ENCODE results near the gene ATG9B.

The ATG9B gene

DNA sequence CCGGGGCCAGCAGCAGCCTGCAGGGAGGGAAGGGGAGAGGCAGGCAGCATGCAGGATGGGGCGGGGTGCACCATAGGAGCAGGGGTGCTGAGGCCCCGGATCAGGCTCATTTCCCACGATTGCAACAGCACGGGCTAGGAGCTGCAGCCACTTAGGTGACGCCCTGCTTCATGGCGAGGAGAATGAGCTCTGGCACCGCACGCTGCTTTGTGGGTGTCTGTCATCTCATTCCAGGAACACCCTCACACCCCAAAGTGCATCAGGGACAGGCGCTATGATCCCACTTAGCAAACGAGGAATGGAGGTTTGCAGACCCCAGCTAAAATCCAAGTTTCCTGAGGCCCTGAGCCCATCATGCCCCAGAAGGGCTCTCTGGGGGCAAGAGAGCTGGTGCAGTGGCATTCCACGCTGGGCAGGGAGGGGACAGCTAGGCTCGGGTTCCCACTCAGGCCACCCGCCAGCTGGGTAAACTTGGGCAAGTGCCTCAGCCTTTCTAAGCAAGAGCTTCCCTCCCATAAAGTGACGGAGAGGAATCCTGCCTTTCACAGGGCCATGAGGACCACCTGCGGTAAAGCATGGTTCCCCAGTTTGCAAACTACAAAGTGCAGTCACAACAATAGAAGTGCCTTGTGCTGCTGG is 55.4 kb downstream of the ATG9B start:
- peak overlapping the region in 1 of 2 donors; percentile 49 for H3K4me3 ChIP-seq (ENCODE audit: low read length in 2 of 2)
- no peaks in the 10 kb centered on the region for H3K36me3 ChIP-seq (ENCODE audit: control insufficient read depth in 2 of 2, insufficient read depth in 2 of 2, low read length in 2 of 2)
- no peaks in the 10 kb centered on the region for H3K27me3 ChIP-seq (ENCODE audit: control insufficient read depth in 1 of 2, insufficient read depth in 2 of 2, low read length in 2 of 2)
- H3K9ac ChIP-seq (ENCODE audit: low read length in 2 of 2), result peak overlapping the region in 1 of 2 donors; percentile 29
- no peaks in the 10 kb centered on the region for H3K9me3 ChIP-seq (ENCODE audit: control insufficient read depth in 2 of 2, low read length in 2 of 2)
- H3K27ac ChIP-seq (ENCODE audit: low read length), result peak overlapping the region; percentile 90
- peaks cover 93% of the 10 kb centered on the region for H3K4me1 ChIP-seq (ENCODE audit: control insufficient read depth, insufficient read depth, low read length)

DNA sequence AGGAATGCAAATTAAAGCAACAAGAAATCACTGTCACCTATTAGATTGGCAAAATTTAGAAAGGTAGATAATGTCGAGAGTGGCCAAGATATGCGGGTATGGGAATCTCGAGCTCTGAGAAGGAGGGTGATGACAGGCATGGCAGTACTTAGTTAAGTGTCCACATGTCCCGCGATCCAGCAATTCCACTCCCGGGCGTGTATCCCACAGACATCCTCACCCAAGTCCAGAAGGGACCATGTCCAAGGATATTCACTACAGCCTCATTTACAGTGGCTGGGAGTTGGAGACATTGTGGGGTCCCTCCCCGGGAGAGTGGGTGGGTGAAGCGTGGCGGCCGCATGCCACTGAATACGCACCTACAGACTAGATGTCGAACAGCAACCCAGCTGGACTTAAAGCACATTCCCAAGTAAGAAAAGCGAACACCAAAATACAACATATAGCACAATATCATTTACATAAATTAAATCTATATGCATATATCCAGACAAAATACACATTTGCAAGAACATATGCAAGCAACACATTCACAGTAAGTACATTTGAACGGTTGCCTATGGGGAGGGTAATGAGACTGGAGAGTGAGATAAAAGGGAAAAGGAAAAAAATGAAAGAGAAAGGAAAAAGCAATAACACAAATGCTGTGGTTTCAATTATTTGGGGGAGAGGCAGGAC is 56.1 kb downstream of the ATG9B start:
- peaks cover 92% of the 10 kb centered on the region for H3K4me1 ChIP-seq (ENCODE audit: control insufficient read depth, insufficient read depth, low read length)
- H3K36me3 ChIP-seq (ENCODE audit: control insufficient read depth in 2 of 2, insufficient read depth in 2 of 2, low read length in 2 of 2), result no peaks in the 10 kb centered on the region
- H3K27me3 ChIP-seq (ENCODE audit: control insufficient read depth in 1 of 2, insufficient read depth in 2 of 2, low read length in 2 of 2), result no peaks in the 10 kb centered on the region
- peak overlapping the region; percentile 90 for H3K27ac ChIP-seq (ENCODE audit: low read length)
- no peaks in the 10 kb centered on the region for H3K9me3 ChIP-seq (ENCODE audit: control insufficient read depth in 2 of 2, low read length in 2 of 2)
- peak overlapping the region in 1 of 2 donors; percentile 49 for H3K4me3 ChIP-seq (ENCODE audit: low read length in 2 of 2)
- H3K9ac ChIP-seq (ENCODE audit: low read length in 2 of 2), result no peak overlapping the region

GRCh38 chr7:150967349-150967748 is 56.9 kb downstream of the ATG9B start:
- H3K4me3 ChIP-seq (ENCODE audit: low read length in 2 of 2), result peak overlapping the region in 1 of 2 donors; percentile 5
- H3K4me1 ChIP-seq (ENCODE audit: control insufficient read depth, insufficient read depth, low read length), result peaks cover 92% of the 10 kb centered on the region
- H3K27ac ChIP-seq (ENCODE audit: low read length), result peak overlapping the region; percentile 90
- no peaks in the 10 kb centered on the region for H3K27me3 ChIP-seq (ENCODE audit: control insufficient read depth in 1 of 2, insufficient read depth in 2 of 2, low read length in 2 of 2)
- no peaks in the 10 kb centered on the region for H3K9me3 ChIP-seq (ENCODE audit: control insufficient read depth in 2 of 2, low read length in 2 of 2)
- no peak overlapping the region for H3K9ac ChIP-seq (ENCODE audit: low read length in 2 of 2)
- no peaks in the 10 kb centered on the region for H3K36me3 ChIP-seq (ENCODE audit: control insufficient read depth in 2 of 2, insufficient read depth in 2 of 2, low read length in 2 of 2)

DNA sequence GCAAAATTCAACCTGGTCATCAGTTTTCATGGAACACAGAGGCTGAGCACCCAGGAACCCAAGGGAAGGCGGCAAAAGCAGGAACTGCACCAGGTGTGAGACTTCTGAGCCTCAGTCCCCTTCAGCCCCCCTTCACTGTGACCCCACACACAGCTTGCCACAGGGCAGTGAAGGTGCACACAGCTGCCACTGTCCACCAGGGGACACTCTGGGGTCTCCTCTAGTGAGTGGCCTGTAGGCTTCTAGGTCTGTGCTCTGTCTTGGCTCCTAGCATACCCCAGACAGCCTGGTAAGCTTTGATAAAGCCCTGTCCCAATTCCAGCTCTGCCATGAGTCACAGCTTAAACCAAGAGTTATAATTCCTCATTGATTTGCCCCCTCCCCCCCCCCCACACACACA is 58.3 kb downstream of the ATG9B start:
- Histone ChIP-seq H3K27ac (ENCODE audit: low read length) (peak overlapping the region; percentile 97), H3K4me1 (ENCODE audit: control insufficient read depth, insufficient read depth, low read length) (peaks cover 91% of the 10 kb centered on the region), H3K9ac (ENCODE audit: low read length in 2 of 2) (no peak overlapping the region), H3K27me3 (ENCODE audit: control insufficient read depth in 1 of 2, insufficient read depth in 2 of 2, low read length in 2 of 2) (no peaks in the 10 kb centered on the region), H3K4me3 (ENCODE audit: low read length in 2 of 2) (no peak overlapping the region), H3K36me3 (ENCODE audit: control insufficient read depth in 2 of 2, insufficient read depth in 2 of 2, low read length in 2 of 2) (no peaks in the 10 kb centered on the region), H3K9me3 (ENCODE audit: control insufficient read depth in 2 of 2, low read length in 2 of 2) (no peaks in the 10 kb centered on the region)

- H3K36me3 ChIP-seq (ENCODE audit: control insufficient read depth in 2 of 2, insufficient read depth in 2 of 2, low read length in 2 of 2), result no peaks in the 10 kb centered on the region
- H3K4me1 ChIP-seq (ENCODE audit: control insufficient read depth, insufficient read depth, low read length), result peaks cover 86% of the 10 kb centered on the region
- H3K27ac ChIP-seq (ENCODE audit: low read length), result peak overlapping the region; percentile 97
- no peaks in the 10 kb centered on the region for H3K9me3 ChIP-seq (ENCODE audit: control insufficient read depth in 2 of 2, low read length in 2 of 2)
- H3K27me3 ChIP-seq (ENCODE audit: control insufficient read depth in 1 of 2, insufficient read depth in 2 of 2, low read length in 2 of 2), result no peaks in the 10 kb centered on the region
- H3K4me3 ChIP-seq (ENCODE audit: low read length in 2 of 2), result peak overlapping the region in 1 of 2 donors; percentile 40
- H3K9ac ChIP-seq (ENCODE audit: low read length in 2 of 2), result no peak overlapping the region
Measured at GRCh38 chr7:150965273-150965830, 58.9 kb downstream of the ATG9B start.
